GM18499 (cell line): ENCODE data around the gene DYNC2H1.
"Not testable (repeated sequence)": the region's sequence is repeated elsewhere in the genome, so short reads cannot be mapped to it uniquely, and the experiment has no call there.

Experiments
- ATAC-seq: cut with Tn5 transposase; IDR thresholded peaks from one replicate; pipeline ENCODE4 v1.9.1; 2021; ENCODE audit warnings: moderate number of reproducible peaks; ENCODE audit not compliant: insufficient read depth, unreplicated experiment

DYNC2H1 gene

DNA sequence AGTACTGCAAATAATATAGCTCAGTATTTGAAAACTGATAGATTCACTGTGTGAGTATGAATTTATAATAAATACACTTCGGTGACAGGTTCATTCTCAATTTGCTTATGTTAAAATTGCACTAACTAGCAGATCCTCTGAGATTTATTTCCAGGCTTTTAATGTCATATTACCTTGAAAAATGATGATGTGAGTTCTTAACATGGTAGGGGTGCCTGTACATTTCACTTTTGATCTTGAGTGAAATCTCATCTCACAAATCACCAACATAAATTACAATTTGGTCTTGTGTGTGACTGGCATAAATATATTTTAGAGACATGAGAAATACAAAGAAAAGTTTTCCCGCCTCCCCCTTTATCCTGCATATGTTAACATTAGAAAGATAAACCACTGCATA is 240.4 kb downstream of the DYNC2H1 start:
- ATAC-seq, result no peak

DNA sequence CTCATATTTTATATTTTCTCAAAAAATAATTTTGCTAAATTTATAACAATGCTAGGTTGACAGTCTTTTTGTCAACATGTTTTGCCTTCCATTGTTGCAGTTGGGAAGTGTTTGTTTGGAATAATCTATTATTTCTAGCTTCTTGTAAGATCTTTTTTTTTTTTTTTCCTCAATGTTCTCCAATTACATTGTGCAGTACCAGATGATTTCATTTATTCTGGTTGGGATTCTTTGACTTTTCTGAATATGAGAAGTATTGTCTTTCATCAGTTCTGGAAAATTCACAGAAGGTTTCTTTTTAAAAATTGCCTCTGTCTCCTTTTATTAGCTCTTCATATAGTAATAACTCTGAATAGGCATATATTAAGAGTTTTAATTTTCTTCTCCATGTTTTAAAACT is 245.4 kb downstream of the DYNC2H1 start:
- ATAC-seq, result no peak

DNA sequence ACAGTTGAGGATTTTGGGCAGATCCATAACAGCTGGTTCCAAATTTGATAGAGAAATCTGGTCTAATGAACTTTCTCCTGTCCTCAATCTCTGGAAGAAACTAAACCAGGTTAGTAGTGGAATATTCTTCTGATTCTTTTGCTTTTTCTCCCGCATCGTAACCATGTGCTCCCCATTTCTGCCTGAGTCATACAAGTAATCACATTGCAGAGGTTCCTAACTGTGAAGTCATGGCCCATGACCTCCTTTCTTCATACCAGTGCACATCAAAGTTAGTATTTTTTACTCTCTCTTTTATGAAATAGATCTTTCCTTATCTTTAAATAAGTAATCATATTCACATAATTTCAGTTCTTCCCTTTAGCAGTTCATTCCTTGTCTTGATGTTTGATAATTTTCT is 249.0 kb downstream of the DYNC2H1 start:
- no peak for ATAC-seq

DNA sequence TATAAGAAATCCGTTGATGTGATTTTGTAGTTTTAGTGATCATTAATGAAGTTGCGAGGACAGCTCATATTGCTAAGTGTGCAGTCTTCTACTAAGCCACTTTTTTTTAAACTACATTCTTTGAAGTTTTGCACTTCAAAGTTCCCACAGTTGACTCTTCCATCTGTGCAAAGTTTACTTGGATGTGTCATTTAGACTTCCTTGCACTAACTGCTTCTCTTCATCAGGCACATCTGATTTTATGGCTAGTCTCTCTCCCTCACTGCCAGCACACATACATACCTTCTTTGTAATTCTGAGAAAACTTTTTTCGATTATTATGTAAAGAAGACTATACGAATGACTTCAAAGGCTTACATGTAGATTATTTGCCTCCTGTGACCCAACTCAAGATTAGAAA is 250.0 kb downstream of the DYNC2H1 start:
- no peak for ATAC-seq

DNA sequence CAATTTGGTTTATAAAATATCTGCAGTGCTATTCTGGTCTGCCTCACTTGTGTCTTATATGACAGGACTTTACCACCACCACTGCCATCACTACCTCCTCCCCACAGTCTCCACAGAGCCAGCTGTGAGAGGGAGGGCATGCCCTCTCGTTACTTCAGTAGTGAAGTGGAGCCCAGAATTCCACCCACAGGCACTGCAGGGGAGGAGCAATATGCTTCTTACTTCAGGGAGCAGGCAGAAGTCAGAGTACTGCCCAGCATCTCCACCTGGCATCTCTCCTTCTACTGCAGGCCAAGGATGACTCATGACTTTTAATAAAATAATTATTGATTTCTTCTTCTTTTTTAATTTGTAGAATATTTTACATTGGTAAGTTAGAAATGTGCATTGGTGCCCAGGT is 255.5 kb downstream of the DYNC2H1 start:
- ATAC-seq, result no peak

DNA sequence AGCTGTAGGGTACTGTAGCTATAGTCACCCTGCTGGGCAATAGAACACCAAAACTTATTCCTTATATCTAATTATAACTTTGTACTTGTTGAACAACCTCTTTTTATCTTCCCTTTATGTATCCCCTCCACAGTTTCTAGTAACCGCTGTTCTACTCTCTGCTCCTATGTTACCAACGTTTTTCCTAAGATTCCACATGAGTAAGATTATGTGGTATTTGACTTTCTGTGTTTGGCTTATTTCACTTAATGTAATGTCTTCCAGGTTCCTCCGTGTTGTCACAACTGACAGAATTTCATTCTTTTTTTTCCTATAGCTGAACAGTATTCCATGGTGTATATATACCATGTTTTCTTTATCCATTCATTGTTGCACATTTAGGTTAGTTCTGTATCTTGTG is 258.4 kb downstream of the DYNC2H1 start:
- ATAC-seq, result no peak

DNA sequence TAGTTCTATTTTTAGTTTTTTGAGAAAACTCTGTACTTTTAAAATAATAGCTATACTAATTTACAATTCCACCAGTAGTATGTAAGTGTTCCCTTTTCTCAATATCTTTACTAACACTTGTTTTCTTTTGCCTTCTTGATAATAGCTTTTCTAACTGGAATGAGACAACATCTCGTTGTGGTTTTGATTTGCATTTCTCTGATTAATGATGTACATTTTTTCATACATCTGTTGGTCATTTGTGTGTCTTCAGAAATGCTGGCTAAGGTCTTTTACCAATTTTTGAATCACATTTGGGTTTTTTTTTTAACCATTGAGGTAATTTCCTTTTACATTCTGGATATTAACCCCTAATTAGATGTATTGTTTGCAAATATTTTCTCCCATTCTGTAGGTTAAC is 258.9 kb downstream of the DYNC2H1 start:
- ATAC-seq, result no peak

DNA sequence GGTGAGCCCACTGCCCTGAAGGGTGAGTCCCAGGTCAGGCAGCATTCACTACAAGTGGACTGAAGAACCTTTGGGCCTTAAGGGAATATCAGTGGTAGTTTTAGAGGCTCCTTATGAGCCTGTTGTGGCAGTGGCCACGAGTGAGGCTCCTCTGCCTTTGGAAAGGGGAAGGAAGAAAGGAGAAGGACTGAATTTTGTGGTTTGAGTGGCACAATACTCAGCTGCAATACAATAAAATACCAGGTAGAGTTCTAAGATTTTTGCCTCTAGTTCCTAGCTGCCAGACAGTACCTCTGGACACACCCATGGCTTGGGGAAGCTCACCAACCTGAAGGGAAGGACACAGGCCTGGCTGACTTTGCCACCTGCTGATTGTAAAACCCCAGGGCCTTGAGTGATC is 260.9 kb downstream of the DYNC2H1 start:
- no peak for ATAC-seq

DNA sequence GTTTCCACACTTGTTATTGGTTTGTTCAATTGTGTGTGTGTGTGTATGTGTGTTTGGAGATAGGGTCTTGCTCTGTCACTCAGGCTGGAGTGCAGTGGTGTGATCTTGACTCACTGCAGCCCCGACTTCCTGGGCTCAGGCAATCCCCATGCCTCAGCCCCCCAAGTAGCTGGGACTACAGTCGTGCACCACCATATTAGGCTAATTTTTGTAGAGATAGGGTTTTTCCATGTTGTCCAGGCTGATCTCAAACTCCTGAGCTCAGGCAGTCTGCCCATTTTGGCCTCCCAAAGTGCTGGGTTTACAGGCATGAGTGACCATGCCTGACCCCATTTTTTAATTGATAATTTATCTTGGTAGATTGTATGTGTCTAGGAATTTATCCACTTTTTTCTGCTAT is 263.7 kb downstream of the DYNC2H1 start:
- no peak for ATAC-seq

DNA sequence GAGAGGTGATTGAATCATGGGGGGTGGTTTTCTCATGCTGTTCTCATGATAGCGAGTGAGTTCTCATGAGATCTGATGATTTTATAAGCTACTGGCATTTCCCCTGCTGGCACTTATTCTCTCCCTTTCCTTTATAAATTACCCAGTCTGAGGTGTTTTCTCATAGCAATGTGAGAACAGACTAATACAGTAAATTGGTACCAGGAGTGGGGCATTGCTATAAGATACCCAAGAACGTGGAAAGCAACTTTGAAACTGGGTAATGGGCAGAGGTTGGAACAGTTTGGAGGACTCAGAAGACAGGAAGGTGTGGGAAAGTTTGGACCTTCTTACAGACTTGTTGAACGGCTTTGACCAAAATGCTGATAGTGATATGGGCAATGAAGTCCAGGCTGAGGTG is 265.0 kb downstream of the DYNC2H1 start:
- ATAC-seq, result not testable (repeated sequence)

DNA sequence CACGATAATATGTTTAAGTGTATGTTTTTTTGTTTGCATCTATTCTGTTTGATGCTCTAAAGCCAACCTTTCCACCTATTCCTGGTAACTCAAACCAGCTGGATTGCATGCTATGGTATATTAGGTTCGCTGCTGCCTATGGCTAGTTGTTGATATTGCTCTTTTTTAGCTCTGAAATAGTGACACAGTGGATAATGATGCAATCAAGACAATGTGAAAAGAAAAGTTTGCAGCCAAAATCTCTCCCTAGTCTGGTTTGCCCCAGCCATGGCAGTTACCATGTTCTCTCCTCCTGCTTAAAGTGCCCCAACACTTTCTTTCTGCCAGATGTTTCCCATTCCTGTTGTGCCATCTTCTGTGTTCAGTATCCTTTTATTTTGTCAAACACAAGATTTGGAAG is 269.7 kb downstream of the DYNC2H1 start:
- no peak for ATAC-seq

DNA sequence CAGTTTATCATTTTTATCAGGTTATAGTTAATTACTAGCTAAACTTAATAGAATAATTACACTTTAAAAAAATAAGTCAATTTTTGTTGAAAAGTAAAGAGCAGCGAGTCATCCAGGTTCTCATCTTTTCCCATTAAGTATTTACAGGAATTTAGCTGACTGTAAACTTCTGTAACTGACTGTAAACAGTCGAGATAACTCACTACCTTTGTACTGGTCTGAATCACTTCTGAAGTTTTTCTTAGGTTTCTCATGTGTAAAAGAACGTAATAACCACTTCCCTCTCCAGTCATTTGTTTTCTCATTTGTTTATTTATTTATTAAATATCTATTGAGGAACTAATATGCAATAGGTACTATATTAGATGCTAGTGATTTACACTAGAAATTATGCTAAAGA is 270.8 kb downstream of the DYNC2H1 start:
- ATAC-seq, result no peak

DNA sequence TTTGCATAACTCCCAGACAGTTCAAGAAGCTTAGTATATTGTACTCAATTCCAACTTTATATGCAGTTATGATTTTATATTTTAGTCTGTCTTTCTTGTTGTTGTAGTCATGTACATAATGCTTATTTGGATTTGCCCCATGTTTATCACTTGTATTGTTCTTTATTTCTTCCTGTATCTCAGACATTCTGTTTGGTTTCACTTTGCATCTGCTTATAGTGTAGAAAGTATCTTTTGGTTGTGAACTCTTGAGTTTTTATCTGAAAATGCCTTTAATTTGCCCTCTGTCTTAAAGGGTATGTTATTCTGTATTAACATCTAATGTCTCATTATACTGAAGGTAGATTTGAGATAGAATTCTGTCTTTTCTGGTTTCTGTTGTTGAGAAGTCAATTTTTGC is 275.4 kb downstream of the DYNC2H1 start:
- ATAC-seq, result no peak

DNA sequence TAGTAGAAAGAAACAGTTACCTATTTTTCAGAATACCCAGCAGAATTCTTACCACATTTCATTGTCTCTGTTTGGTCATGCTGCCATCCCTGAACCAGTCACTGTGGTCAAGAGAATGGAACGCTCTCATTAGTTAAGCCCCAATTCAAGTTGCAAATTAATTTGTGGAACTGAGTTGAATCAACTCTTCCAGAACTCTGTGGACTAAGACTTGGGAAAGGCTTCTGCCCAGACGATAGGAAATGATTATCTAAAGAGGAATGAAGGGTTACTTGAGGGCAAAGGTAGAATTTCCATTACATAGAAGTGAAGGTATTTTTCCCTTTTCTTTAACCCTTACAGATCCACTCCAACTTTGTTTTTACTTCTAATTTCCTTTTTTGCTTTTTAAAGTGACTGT is 286.4 kb downstream of the DYNC2H1 start:
- ATAC-seq, result no peak

DNA sequence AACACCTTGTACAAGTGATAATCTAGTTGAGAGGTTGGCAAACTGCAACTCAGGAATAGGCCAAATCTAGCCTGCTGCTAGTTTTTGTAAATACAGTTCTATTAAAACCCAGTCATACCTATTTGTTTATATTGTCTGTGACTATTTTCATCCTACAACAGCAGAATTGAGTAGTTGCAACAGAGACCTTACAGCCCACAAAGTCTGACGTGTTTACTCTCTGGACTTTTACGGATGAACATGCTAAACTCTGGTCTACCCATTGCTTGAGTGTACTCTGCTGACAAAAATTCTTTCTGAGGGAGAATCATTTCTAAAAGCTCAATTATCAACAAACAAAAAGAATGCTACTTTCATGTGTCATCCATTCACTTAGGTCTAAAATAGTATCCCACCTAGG is 287.0 kb downstream of the DYNC2H1 start:
- no peak for ATAC-seq

DNA sequence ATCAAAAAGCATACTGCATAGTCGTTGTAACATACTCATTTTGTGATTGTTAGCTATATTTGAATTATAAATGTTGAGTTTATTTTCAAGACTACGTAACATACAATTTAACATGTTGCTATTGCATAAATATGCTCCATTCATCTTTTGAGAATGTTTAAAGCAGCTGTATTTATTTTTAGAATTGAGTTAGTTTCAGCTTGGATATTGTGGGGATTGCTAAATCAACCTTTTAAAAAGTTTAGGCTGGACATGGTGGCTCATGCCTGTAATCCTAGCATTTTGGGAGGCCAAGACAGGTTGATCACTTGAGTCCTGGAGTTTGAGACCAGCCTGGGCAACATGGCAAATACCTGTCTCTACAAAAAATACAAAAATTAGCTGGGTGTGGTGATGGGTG is 288.1 kb downstream of the DYNC2H1 start:
- ATAC-seq, result no peak

DNA sequence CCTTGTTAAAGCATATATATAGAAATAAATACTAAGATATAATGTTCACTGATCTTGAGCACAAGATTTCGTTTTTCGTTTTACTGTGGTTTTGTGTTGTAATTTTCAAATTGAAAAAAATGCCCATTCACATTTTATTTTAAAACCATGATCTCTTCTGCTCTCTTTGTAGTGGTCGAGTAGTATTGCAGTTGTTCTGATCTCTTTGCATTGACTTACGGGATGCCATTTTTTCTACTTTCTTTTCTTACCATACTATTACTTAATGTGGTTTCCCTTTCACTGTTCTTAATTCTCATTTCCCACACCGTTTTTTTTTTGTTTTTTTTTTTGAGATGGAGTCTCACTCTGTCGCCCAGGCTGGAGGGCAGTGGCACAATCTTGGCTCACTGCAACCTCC is 289.6 kb downstream of the DYNC2H1 start:
- ATAC-seq, result no peak

DNA sequence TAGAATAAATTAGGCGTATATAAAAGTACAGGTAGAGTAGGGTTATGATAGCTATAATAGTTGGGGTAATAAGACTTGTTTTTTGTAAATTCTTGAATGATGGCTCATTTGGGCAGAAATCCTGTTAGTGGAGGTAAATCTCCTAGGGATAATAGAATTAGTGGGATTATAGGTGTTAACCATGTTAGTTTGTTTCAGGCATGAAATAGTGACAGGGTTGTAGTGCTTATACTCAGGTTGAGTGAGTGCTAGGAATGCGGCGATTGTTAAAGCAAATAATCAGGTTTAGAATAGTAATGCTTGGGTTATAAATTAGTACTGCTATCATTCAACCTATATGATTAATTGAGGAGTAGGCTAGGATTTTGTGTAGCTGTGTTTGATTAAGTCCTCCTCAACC is 297.1 kb downstream of the DYNC2H1 start:
- ATAC-seq, result no peak

DNA sequence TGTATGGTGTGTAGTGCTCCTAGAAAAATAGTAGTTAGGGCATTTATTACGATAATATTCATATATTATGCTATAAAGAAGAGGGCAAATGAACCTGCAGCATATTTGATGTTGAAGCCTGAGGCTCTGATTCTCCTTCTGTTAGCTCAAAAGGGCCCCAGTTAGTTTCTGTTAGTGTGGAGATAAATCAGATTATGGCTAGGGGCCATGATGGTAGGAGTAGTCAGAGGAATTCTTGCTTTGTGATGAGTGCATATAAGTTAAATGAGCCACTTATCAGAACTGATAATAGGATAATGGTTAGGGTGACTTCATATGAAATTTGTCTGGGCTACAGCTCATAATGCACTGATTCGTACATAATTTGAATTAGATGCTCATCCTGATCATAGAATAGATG is 298.4 kb downstream of the DYNC2H1 start:
- ATAC-seq, result no peak

DNA sequence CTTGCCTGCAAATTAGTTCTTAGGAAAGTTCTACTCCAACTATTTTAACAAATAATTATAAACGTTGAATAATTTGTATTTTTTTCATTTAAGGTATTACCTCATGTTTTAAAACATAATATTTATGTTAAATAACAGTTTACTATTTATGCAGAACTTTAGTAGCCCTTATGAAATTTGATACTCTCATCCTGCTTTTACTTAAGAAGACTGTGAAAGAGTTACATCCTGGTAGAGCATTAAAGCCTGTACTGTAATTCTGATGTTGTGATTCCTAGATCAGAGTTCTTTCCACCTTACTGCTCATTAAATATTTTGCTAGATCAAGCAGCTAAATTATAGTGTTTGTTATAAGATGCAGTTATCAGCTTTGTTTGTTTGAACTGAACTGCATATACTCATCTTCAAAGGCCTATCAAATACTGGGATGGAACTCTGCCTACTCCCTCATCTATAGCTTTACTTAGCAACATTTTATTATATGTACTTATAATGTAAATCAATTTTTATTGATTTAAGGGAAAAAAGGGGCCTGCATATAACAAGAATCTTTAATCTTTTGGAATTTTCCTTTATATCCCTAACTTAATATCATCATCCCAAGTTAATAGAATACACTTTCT is 304.2 kb downstream of the DYNC2H1 start:
- no peak for ATAC-seq

DNA sequence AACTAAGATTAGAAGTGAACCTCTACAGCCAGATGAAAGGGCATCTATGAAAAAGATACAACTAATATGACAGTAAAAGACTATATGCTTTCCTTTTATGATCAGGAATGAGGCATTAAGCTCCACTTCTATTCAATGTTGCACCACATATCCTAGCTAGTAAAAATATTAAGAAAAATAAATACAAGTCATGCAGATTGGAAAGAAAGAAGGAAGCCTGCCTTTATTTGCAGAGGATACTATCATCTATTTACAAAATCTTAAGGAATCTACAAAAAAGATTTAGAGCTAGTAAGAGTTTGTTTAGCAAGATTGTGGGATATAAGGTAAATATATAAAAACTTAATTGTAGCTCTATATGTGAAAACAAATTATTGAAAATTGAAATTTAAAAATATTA is 308.8 kb downstream of the DYNC2H1 start:
- ATAC-seq, result no peak

DNA sequence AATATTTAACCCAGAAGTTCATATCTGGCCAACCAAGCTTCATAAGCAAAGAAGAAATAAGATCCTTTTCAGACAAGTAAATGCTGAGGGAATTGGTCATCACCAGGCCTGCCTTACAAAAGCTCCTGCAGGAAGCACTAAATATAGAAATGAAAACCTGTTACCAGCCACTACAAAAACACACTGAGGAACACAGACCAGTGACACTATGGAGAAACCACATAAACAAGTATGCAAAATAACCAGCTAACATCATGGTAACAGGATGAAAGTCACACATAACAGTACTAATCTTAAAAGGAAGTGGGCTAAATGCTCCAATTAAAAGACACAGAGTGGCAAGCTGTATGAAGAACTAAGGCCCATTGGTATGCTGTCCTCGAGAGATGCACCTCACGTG is 311.4 kb downstream of the DYNC2H1 start:
- ATAC-seq, result no peak
